ENCODE data around the gene CLSTN1. TPM values are rescaled to one million over a fixed set of nuclear protein-coding genes. Genes with fewer than 3 reads are reported as not detected.

The CLSTN1 gene
- total and polyA plus RNA-seq, 11 donors: 37.6 to 79.4 (median 61.2) TPM

DNA sequence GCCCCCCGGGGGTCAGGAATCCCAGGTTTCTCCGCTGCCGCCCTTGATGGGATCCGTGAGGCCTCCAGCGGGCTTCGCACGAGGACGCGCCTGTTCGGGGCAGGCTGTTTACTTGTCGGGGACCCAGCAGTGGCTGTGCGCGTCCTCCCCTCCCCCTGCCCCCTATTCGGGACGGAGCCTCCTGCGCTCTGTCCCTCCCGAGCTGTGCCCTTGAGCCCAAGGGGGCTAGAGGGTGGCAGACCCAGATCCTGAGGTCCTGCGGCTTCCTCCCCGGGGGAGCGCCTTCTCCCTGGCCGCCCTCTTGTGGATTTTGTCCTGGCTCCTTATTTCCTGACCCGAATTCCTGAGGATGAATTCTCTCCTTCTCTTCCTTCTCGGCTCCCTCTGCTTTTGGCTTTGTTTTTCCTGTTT, 133.8 kb downstream of the CLSTN1 start:
- DNase-seq (peak; percentile 15 to 69 (median 35)), ATAC-seq (peak in 2 of 4 donors; percentile 11 to 28)
- Histone ChIP-seq H3K36me3 (peaks cover 0 to 24% (median 0%) of the 10 kb centered on the region in 9 donors), H3K9me3 (no peaks in the 10 kb centered on the region), H3K4me3 (peak overlapping the region; percentile 55 to 92 (median 72)), H3K4me1 (peaks cover 0 to 60% (median 26%) of the 10 kb centered on the region in 12 donors), H3K27ac (peak overlapping the region in 6 of 12 donors; percentile 22 to 68 (median 51)), H3K27me3 (no peaks in the 10 kb centered on the region)
- 11 to 22% (median 17%) methylated on average over 17 to 23 of the region's 23 CpGs for WGBS, 4 donors
- TF ChIP-seq, protein P1, sequence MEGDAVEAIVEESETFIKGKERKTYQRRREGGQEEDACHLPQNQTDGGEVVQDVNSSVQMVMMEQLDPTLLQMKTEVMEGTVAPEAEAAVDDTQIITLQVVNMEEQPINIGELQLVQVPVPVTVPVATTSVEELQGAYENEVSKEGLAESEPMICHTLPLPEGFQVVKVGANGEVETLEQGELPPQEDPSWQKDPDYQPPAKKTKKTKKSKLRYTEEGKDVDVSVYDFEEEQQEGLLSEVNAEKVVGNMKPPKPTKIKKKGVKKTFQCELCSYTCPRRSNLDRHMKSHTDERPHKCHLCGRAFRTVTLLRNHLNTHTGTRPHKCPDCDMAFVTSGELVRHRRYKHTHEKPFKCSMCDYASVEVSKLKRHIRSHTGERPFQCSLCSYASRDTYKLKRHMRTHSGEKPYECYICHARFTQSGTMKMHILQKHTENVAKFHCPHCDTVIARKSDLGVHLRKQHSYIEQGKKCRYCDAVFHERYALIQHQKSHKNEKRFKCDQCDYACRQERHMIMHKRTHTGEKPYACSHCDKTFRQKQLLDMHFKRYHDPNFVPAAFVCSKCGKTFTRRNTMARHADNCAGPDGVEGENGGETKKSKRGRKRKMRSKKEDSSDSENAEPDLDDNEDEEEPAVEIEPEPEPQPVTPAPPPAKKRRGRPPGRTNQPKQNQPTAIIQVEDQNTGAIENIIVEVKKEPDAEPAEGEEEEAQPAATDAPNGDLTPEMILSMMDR (IDR thresholded peaks at IDR 0.05): peak in 2 of 12 donors; percentile 5 to 15
- TF ChIP-seq POLR2A (IDR thresholded peaks at IDR 0.05): peak in 1 of 2 donors; percentile 12
- intact Hi-C loops (cut with DNase I): loop anchor here in 1 of 10 donors (5.0 kb wide), 1 partner anchor 63 kb away; no protein-coding TSS in a partner anchor

DNA sequence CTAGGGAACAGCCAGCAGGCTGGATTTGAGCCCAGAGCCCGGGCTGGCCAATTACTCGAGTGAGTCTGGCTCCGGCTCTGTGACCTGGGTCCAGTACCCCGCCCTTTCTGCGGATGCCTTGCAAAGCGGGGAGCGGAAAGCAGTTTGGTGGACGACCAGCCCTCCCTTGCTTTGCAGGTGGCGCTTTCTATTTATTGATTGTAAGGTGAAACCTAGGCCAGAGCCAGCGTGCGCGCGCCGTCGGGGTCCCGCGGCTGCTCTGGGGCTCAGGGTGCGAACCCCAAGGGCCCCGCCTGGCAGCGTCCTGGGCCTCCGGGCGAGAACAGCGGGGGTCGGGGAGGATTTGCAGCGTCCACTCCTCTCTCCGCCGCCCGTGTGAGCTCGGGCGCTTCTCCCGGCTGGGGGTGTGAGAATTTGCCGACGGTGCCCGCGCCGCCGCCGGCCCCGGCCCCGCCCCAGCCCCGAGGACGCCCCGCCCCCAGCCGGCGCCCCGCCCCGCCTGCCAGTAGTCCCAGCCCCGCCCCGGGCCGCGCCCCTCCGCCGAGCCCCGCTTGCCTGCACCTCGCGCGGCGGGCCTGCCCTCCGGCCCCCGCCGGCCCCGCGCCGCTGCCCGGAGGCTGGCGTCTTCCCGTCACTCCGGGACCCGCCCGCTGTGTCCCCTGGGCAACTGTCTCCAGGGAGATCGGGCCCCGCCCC, 134.6 kb downstream of the CLSTN1 start:
- Histone ChIP-seq H3K4me3 (peak overlapping the region; percentile 55 to 92 (median 72)), H3K36me3 (peaks cover 0 to 18% (median 0%) of the 10 kb centered on the region in 9 donors), H3K27me3 (no peaks in the 10 kb centered on the region), H3K9me3 (no peaks in the 10 kb centered on the region), H3K27ac (peak overlapping the region in 7 of 12 donors; percentile 22 to 68 (median 50)), H3K4me1 (peaks cover 0 to 62% (median 26%) of the 10 kb centered on the region in 12 donors)
- ATAC-seq: peak; percentile 70 to 94 (median 88)
- DNase-seq: peak; percentile 83 to 92 (median 86)
- intact Hi-C loops (cut with DNase I): loop anchor here in 1 of 10 donors (5.0 kb wide), 1 partner anchor 62 kb away; no protein-coding TSS in a partner anchor
- WGBS, 4 donors: 0 to 2% (median 1%) methylated on average over 27 to 72 of the region's 72 CpGs
- no peak for TF ChIP-seq POLR2A (IDR thresholded peaks at IDR 0.05)
- TF ChIP-seq, protein P1 (IDR thresholded peaks at IDR 0.05): no peak

DNA sequence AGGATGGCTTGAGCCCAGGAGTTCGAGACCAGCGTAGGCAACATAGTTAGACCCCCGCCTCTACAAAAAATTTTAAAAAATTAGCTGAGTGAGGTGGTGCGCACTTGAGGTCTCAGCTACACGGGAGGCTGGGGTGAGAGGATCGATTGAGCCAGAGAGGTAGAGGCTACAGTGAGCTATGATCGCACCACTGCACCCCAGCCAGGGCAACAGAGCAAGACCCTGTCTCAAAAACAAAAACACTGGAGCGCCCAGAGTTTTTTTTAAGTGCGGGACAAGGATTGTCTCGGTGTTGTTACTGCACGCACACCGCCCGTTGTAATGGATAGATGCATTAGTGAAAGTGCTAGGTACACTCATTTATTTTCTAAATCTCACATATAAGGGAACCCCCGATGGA, 135.2 kb downstream of the CLSTN1 start:
- peak overlapping the region in 1 of 12 donors; percentile 37 for H3K27ac ChIP-seq
- WGBS, 4 donors: 50 to 55% (median 53%) methylated on average over 14 of the region's 14 CpGs
- TF ChIP-seq POLR2A (IDR thresholded peaks at IDR 0.05): no peak
- TF ChIP-seq, protein P1 (IDR thresholded peaks at IDR 0.05): no peak
- intact Hi-C loops (cut with DNase I): loop anchor here in 1 of 10 donors (5.0 kb wide), 1 partner anchor 61 kb away; no protein-coding TSS in a partner anchor
- peaks cover 0 to 62% (median 26%) of the 10 kb centered on the region in 12 donors for H3K4me1 ChIP-seq
- peak overlapping the region; percentile 37 to 92 (median 72) for H3K4me3 ChIP-seq
- ATAC-seq (no peak), DNase-seq (no peak)
- H3K9me3 ChIP-seq: no peaks in the 10 kb centered on the region
- H3K27me3 ChIP-seq: no peaks in the 10 kb centered on the region
- peaks cover 0 to 12% (median 0%) of the 10 kb centered on the region in 9 donors for H3K36me3 ChIP-seq
